SJCRH30 (cell line): ENCODE data around the gene NR4A1. TPM values are rescaled to one million over a fixed set of nuclear protein-coding genes. Genes with fewer than 3 reads are reported as not detected.
"Not testable (repeated sequence)": the region's sequence is repeated elsewhere in the genome, so short reads cannot be mapped to it uniquely, and the experiment has no call there.

ENCODE experiments used
- DNase-seq, 2 experiments: peaks; one replicate each; pipeline ENCODE4 v3.0.0-alpha.2; 2015 to 2020
- H3K27ac ChIP-seq: fragments of 250-450 bp; sonication (Bioruptor Pico); 2 replicates; pipeline ENCODE4 v1.5.1; 2020; ENCODE audit warnings: mild to moderate bottlenecking, moderate library complexity
- H3K27me3 ChIP-seq: fragments of 250-450 bp; sonication (Bioruptor Pico); 2 replicates; pipeline ENCODE4 v1.5.1; 2020; ENCODE audit warnings: mild to moderate bottlenecking, moderate library complexity
- H3K36me3 ChIP-seq: fragments of 250-450 bp; sonication (Bioruptor Pico); 2 replicates; pipeline ENCODE4 v1.5.1; 2020; ENCODE audit warnings: mild to moderate bottlenecking, moderate library complexity
- H3K4me1 ChIP-seq: fragments of 250-450 bp; sonication (Bioruptor Pico); 2 replicates; pipeline ENCODE4 v1.5.1; 2020; ENCODE audit warnings: mild to moderate bottlenecking, moderate library complexity
- H3K4me3 ChIP-seq: fragments of 250-450 bp; sonication (Bioruptor Pico); 2 replicates; pipeline ENCODE4 v1.5.1; 2020; ENCODE audit warnings: mild to moderate bottlenecking, moderate library complexity
- H3K9me3 ChIP-seq: fragments of 250-450 bp; sonication (Bioruptor Pico); replicated peaks from 2 replicates; pipeline ENCODE4 v1.5.1; 2020; ENCODE audit warnings: mild to moderate bottlenecking, moderate library complexity
- total RNA-seq: library from RNA; depleted of rRNA; stranded (reverse); fragments of >200 nt; shearing (Covaris generic); gene quantifications from 2 replicates; pipeline ENCODE4 v1.2.3, GENCODE V29; 2014; rRNA removed

The NR4A1 gene
- total RNA-seq, 1 experiment from 2014 or later: 10.0 TPM

DNA sequence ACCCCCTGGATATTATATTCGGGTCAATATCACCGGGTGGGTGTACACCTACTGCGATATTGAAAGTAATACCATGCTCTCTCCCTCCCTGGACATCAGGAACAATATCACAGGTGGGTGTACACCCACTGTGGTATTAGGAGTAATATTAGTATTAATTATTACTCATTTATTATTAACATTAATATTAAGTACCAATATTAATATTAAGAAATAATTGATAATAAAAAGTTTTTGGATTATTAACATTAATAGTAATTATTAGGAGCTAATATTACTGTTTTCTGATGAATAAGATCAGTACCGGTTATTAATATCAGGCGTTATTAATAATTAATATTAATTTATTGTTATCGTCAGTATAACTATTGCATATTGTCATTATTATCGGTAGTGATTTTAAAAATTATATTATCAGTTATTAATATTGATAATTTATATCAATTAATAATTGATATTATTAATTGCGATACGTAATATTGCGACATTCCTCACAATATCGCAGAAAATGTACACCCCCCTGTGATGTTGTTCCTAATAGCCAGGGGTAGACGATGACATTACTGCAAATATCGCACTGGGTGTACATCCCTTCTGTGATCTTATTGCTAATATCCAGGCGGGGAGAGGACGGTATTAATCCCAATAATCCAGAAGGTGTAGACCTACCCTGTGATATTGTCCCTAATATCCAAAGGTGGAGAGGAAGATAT lies 45.2 kb downstream of the NR4A1 start:
- H3K36me3 ChIP-seq: no peaks in the 10 kb centered on the region
- DNase-seq: no peak
- no peak overlapping the region for H3K4me3 ChIP-seq
- H3K27me3 ChIP-seq: peaks cover 19% of the 10 kb centered on the region; the same call in 1 of the 2 replicates
- peaks cover 6% of the 10 kb centered on the region for H3K9me3 ChIP-seq
- no peaks in the 10 kb centered on the region for H3K4me1 ChIP-seq
- H3K27ac ChIP-seq: no peak overlapping the region

DNA sequence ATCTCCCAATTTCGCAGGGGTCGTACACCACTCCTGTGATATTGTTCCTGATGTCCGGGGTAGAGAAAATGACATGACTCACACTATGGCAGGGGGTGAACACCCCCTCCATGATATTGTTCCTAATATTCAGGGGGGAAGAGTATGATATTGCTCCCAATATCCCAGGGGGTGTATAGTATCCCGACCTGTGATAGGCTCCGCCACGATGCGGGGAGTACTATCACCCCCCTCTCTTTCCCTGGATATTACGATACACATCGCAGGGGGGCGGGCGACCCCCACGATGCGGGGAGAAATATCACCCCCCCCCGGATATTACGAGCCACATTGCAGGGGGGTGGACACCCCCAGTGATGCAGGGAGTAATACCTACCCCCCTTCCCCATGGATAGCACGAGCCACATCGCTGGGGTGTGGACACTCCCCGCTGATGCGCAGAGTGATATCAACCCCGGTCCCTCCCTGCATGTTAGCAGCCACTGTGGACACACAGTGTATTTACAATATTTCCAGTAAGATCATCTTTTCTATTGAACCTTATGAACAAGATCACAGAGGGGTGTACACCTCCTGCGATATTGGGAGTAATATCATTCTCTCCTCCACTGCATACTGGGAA lies 45.9 kb downstream of the NR4A1 start:
- Histone ChIP-seq H3K27ac (no peak overlapping the region), H3K27me3 (peaks cover 12% of the 10 kb centered on the region; the same call in 1 of the 2 replicates), H3K4me1 (no peaks in the 10 kb centered on the region), H3K36me3 (no peaks in the 10 kb centered on the region), H3K4me3 (no peak overlapping the region), H3K9me3 (peaks cover 6% of the 10 kb centered on the region)
- DNase-seq: no peak

DNA sequence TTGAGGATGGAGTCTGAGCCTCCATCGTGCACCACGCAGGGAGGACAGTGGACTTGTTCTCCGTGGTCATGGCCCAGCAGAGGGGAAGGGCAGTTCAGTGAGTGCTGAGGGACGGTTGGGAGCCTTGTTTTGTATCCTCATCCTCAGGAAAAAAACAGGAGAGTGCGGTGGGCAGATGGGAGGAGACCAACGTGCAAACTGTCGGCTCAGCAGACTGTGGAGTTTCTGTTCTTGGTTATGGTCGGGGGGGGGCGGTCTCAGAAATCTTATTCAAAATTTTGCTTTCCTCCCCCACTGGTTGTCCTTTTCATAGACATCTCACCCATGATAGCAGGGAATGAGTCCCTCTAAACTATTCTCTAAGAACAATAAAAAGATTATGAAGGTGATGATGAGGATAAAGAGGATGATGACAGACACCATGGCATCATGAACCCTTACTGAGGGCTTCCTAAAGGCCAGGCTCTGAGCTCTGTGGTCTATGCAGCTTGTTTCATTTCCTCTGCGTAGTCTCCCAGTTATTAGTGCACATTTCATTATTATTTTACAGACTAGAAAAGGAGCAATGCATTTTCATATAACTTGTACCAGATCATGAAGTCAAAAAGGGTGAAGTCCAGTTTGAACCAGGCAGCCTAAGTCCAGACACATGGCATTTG lies 53.3 kb downstream of the NR4A1 start:
- H3K9me3 ChIP-seq, H3K4me3 ChIP-seq, H3K4me1 ChIP-seq, H3K27me3 ChIP-seq, H3K36me3 ChIP-seq, H3K27ac ChIP-seq, DNase-seq: not testable (repeated sequence)

Other genes starting within 250 kb of the NR4A1 start
- gene FIGNL2, start 202.7 kb upstream of the NR4A1 start, total RNA-seq: 0.02 TPM in 1 of 2 replicates, not detected in the other
- not detected in 2 replicates for gene ANKRD33, start 163.3 kb upstream of the NR4A1 start, total RNA-seq
- 0.33 and 0.36 TPM in 2 replicates for gene ACVRL1, start 143.9 kb upstream of the NR4A1 start, total RNA-seq
- 19.8 and 22.4 TPM in 2 replicates for gene ACVR1B, start 99.7 kb upstream of the NR4A1 start, total RNA-seq
- 3.3 and 4.5 TPM in 2 replicates for gene TAMALIN, start 44.5 kb upstream of the NR4A1 start, total RNA-seq
- 48.6 and 52.1 TPM in 2 replicates for gene ATG101, start 18.5 kb downstream of the NR4A1 start, total RNA-seq
- gene SMIM41, start 28.3 kb downstream of the NR4A1 start, total RNA-seq: not detected in 2 replicates
- 45.7 and 49.0 TPM in 2 replicates for gene KRT80, start 140.6 kb downstream of the NR4A1 start, total RNA-seq
- gene KRT7, start 181.8 kb downstream of the NR4A1 start, total RNA-seq: 1.5 and 2.8 TPM in 2 replicates
- gene KRT86, start 223.2 kb downstream of the NR4A1 start, total RNA-seq: 0.25 and 0.30 TPM in 2 replicates
- 0.06 TPM in 1 of 2 replicates, not detected in the other for gene KRT81, start 240.1 kb downstream of the NR4A1 start, total RNA-seq